Measurements from ENCODE around the gene FJX1.

Gene FJX1

GRCh38 chr11:35594680-35595079 lies 23.6 kb upstream of the FJX1 start:
- Mint-ChIP-seq H3K4me3 (no peak overlapping the region), H3K36me3 (no peaks in the 10 kb centered on the region), H3K27me3 (peaks cover 26% of the 10 kb centered on the region), H3K9me3 (ENCODE audit: low read depth) (no peaks in the 10 kb centered on the region), H3K27ac (no peak overlapping the region), H3K4me1 (ENCODE audit: low read depth) (no peaks in the 10 kb centered on the region)

GRCh38 chr11:35598254-35599125 lies 19.8 kb upstream of the FJX1 start:
- Mint-ChIP-seq H3K27ac (no peak overlapping the region), H3K4me1 (ENCODE audit: low read depth) (no peaks in the 10 kb centered on the region), H3K36me3 (no peaks in the 10 kb centered on the region), H3K27me3 (peaks cover 28% of the 10 kb centered on the region), H3K9me3 (ENCODE audit: low read depth) (no peaks in the 10 kb centered on the region), H3K4me3 (no peak overlapping the region)

GRCh38 chr11:35600331-35600838 lies 17.9 kb upstream of the FJX1 start:
- H3K36me3 Mint-ChIP-seq = no peaks in the 10 kb centered on the region
- H3K9me3 Mint-ChIP-seq (ENCODE audit: low read depth) = no peaks in the 10 kb centered on the region
- H3K4me3 Mint-ChIP-seq = no peak overlapping the region
- H3K27me3 Mint-ChIP-seq = peaks cover 28% of the 10 kb centered on the region
- no peaks in the 10 kb centered on the region for H3K4me1 Mint-ChIP-seq (ENCODE audit: low read depth)
- no peak overlapping the region for H3K27ac Mint-ChIP-seq

GRCh38 chr11:35602160-35602793 lies 16.0 kb upstream of the FJX1 start:
- peaks cover 33% of the 10 kb centered on the region for H3K27me3 Mint-ChIP-seq
- H3K9me3 Mint-ChIP-seq (ENCODE audit: low read depth) = no peaks in the 10 kb centered on the region
- no peaks in the 10 kb centered on the region for H3K36me3 Mint-ChIP-seq
- H3K4me3 Mint-ChIP-seq = no peak overlapping the region
- H3K27ac Mint-ChIP-seq = no peak overlapping the region
- H3K4me1 Mint-ChIP-seq (ENCODE audit: low read depth) = no peaks in the 10 kb centered on the region

GRCh38 chr11:35602979-35603378 lies 15.3 kb upstream of the FJX1 start:
- H3K4me1 Mint-ChIP-seq (ENCODE audit: low read depth) = no peaks in the 10 kb centered on the region
- peaks cover 28% of the 10 kb centered on the region for H3K27me3 Mint-ChIP-seq
- H3K27ac Mint-ChIP-seq = no peak overlapping the region
- no peaks in the 10 kb centered on the region for H3K36me3 Mint-ChIP-seq
- H3K4me3 Mint-ChIP-seq = no peak overlapping the region
- no peaks in the 10 kb centered on the region for H3K9me3 Mint-ChIP-seq (ENCODE audit: low read depth)

- Mint-ChIP-seq H3K36me3 (no peaks in the 10 kb centered on the region), H3K4me3 (no peak overlapping the region), H3K27ac (no peak overlapping the region), H3K27me3 (peaks cover 17% of the 10 kb centered on the region), H3K9me3 (ENCODE audit: low read depth) (no peaks in the 10 kb centered on the region), H3K4me1 (ENCODE audit: low read depth) (no peaks in the 10 kb centered on the region)
These were observed 12.6 kb upstream of the FJX1 start for GRCh38 chr11:35605706-35606105.

- peaks cover 17% of the 10 kb centered on the region for H3K27me3 Mint-ChIP-seq
- H3K9me3 Mint-ChIP-seq (ENCODE audit: low read depth) = no peaks in the 10 kb centered on the region
- no peaks in the 10 kb centered on the region for H3K36me3 Mint-ChIP-seq
- H3K4me3 Mint-ChIP-seq = no peak overlapping the region
- no peaks in the 10 kb centered on the region for H3K4me1 Mint-ChIP-seq (ENCODE audit: low read depth)
- no peak overlapping the region for H3K27ac Mint-ChIP-seq
These were observed 12.1 kb upstream of the FJX1 start for GRCh38 chr11:35606206-35606605.

- Mint-ChIP-seq H3K4me3 (no peak overlapping the region), H3K27me3 (peaks cover 12% of the 10 kb centered on the region), H3K9me3 (ENCODE audit: low read depth) (no peaks in the 10 kb centered on the region), H3K4me1 (ENCODE audit: low read depth) (no peaks in the 10 kb centered on the region), H3K27ac (no peak overlapping the region), H3K36me3 (no peaks in the 10 kb centered on the region)
These were observed 9.8 kb upstream of the FJX1 start for GRCh38 chr11:35608502-35608901.

GRCh38 chr11:35609656-35610055 lies 8.6 kb upstream of the FJX1 start:
- H3K4me3 Mint-ChIP-seq = no peak overlapping the region

GRCh38 chr11:35610631-35611030 lies 7.6 kb upstream of the FJX1 start:
- H3K27me3 Mint-ChIP-seq = peaks cover 11% of the 10 kb centered on the region
- H3K4me3 Mint-ChIP-seq = no peak overlapping the region
- H3K4me1 Mint-ChIP-seq (ENCODE audit: low read depth) = no peaks in the 10 kb centered on the region

More at GRCh38 chr11:35609656-35610055, 8.6 kb upstream of the FJX1 start:
- Mint-ChIP-seq H3K9me3 (ENCODE audit: low read depth) (no peaks in the 10 kb centered on the region), H3K27me3 (peaks cover 11% of the 10 kb centered on the region), H3K4me1 (ENCODE audit: low read depth) (no peaks in the 10 kb centered on the region), H3K36me3 (no peaks in the 10 kb centered on the region), H3K27ac (no peak overlapping the region)

GRCh38 chr11:35611741-35612140 lies 6.5 kb upstream of the FJX1 start:
- H3K4me1 Mint-ChIP-seq (ENCODE audit: low read depth) = no peaks in the 10 kb centered on the region
- H3K9me3 Mint-ChIP-seq (ENCODE audit: low read depth) = no peaks in the 10 kb centered on the region
- no peak overlapping the region for H3K27ac Mint-ChIP-seq
- H3K27me3 Mint-ChIP-seq = peaks cover 9% of the 10 kb centered on the region
- H3K36me3 Mint-ChIP-seq = no peaks in the 10 kb centered on the region
- H3K4me3 Mint-ChIP-seq = no peak overlapping the region

More at GRCh38 chr11:35610631-35611030, 7.6 kb upstream of the FJX1 start:
- no peaks in the 10 kb centered on the region for H3K36me3 Mint-ChIP-seq
- no peaks in the 10 kb centered on the region for H3K9me3 Mint-ChIP-seq (ENCODE audit: low read depth)
- H3K27ac Mint-ChIP-seq = no peak overlapping the region

GRCh38 chr11:35614939-35615569 lies 3.2 kb upstream of the FJX1 start:
- Mint-ChIP-seq H3K27me3 (peaks cover 15% of the 10 kb centered on the region), H3K4me3 (no peak overlapping the region), H3K9me3 (ENCODE audit: low read depth) (no peaks in the 10 kb centered on the region), H3K4me1 (ENCODE audit: low read depth) (peaks cover 10% of the 10 kb centered on the region), H3K36me3 (no peaks in the 10 kb centered on the region), H3K27ac (no peak overlapping the region)

GRCh38 chr11:35615921-35616900 lies 2.0 kb upstream of the FJX1 start:
- Mint-ChIP-seq H3K27ac (no peak overlapping the region), H3K27me3 (peaks cover 21% of the 10 kb centered on the region), H3K4me1 (ENCODE audit: low read depth) (peaks cover 14% of the 10 kb centered on the region), H3K4me3 (no peak overlapping the region), H3K9me3 (ENCODE audit: low read depth) (no peaks in the 10 kb centered on the region), H3K36me3 (no peaks in the 10 kb centered on the region)

- Mint-ChIP-seq H3K4me3 (peak overlapping the region; percentile 83), H3K4me1 (ENCODE audit: low read depth) (peaks cover 14% of the 10 kb centered on the region), H3K27me3 (peaks cover 31% of the 10 kb centered on the region), H3K27ac (no peak overlapping the region), H3K36me3 (no peaks in the 10 kb centered on the region), H3K9me3 (ENCODE audit: low read depth) (no peaks in the 10 kb centered on the region)
These were observed 959 bp upstream of the FJX1 start for GRCh38 chr11:35617316-35617686.

All from activated naive CD8-positive, alpha-beta T cell (primary cell).